NCI-H146 treated with DMSO at 0.1 percent for 48 hours (cell line): Measurements from ENCODE around the gene GAL.
"Not testable (repeated sequence)": the region's sequence is repeated elsewhere in the genome, so short reads cannot be mapped to it uniquely, and the experiment has no call there.

Source experiments
- DNase-seq: peaks from one replicate; lab custom pipeline; 2025; ENCODE audit not compliant: unreplicated experiment; lab: John Stamatoyannopoulos, UW

GAL gene

GRCh38 chr11:68684385-68685356 lies at the start of gene GAL:
TSS of gene GAL (plus strand) at chr11:68684544. CDS start at chr11:68684924, 380 bp downstream.
- DNase-seq = no peak

- DNase-seq = not testable (repeated sequence)
Observed at GRCh38 chr11:68634606-68635005, 49.7 kb upstream of the GAL start.

- not testable (repeated sequence) for DNase-seq
Observed at GRCh38 chr11:68635172-68635571, 49.2 kb upstream of the GAL start.

GRCh38 chr11:68635883-68636282 lies 48.5 kb upstream of the GAL start:
- not testable (repeated sequence) for DNase-seq

- not testable (repeated sequence) for DNase-seq
Observed at GRCh38 chr11:68639322-68639721, 45.0 kb upstream of the GAL start.

- DNase-seq = no peak
Observed at GRCh38 chr11:68641880-68642279, 42.5 kb upstream of the GAL start.

- DNase-seq = peak; percentile 17
Observed at GRCh38 chr11:68643585-68643984, 40.8 kb upstream of the GAL start.

- no peak for DNase-seq
Observed at GRCh38 chr11:68646832-68647231, 37.5 kb upstream of the GAL start.

- DNase-seq = no peak
Observed at GRCh38 chr11:68649851-68650555, 34.3 kb upstream of the GAL start.

- DNase-seq = no peak
Observed at GRCh38 chr11:68650801-68651200, 33.5 kb upstream of the GAL start.

GRCh38 chr11:68651208-68651984 lies 32.9 kb upstream of the GAL start:
- DNase-seq = no peak

- DNase-seq = no peak
Observed at GRCh38 chr11:68651985-68652682, 32.2 kb upstream of the GAL start.

GRCh38 chr11:68652683-68653156 lies 31.6 kb upstream of the GAL start:
- DNase-seq = no peak

- no peak for DNase-seq
Observed at GRCh38 chr11:68653486-68654430, 30.6 kb upstream of the GAL start.

GRCh38 chr11:68654978-68655377 lies 29.4 kb upstream of the GAL start:
- DNase-seq = no peak

GRCh38 chr11:68655406-68655805 lies 28.9 kb upstream of the GAL start:
- no peak for DNase-seq

GRCh38 chr11:68655806-68656205 lies 28.5 kb upstream of the GAL start:
- no peak for DNase-seq

GRCh38 chr11:68657021-68657780 lies 27.1 kb upstream of the GAL start:
- no peak for DNase-seq

GRCh38 chr11:68658097-68658496 lies 26.2 kb upstream of the GAL start:
- DNase-seq = no peak
